Astrocyte (in vitro differentiated cells and primary cell): ENCODE data around the gene HSD11B1.

Experiments used
- CTCF ChIP-seq: IDR thresholded peaks from 2 replicates; pipeline ENCODE4 v1.5.1; 2011; ENCODE audit warnings: low read depth, mild to moderate bottlenecking, inconsistent platforms, low read length, moderate library complexity; ENCODE audit not compliant: insufficient read depth
- EZH2 ChIP-seq: IDR thresholded peaks from 2 replicates; pipeline ENCODE4 v1.6.1; 2012; ENCODE audit warnings: mild to moderate bottlenecking, low read length, inconsistent platforms; ENCODE audit not compliant: insufficient read depth

- TF ChIP-seq CTCF (no peak), EZH2 (no peak)
These were observed 24.8 kb downstream of the HSD11B1 start for GRCh38 chr1:209729436-209729835.
